HG03457 (cell line): ENCODE measurements around the gene AGBL3.
"Not testable (repeated sequence)": the region's sequence is repeated elsewhere in the genome, so short reads cannot be mapped to it uniquely, and the experiment has no call there.

ENCODE experiments used
- ATAC-seq: cut with Tn5 transposase; IDR thresholded peaks from one replicate; pipeline ENCODE4 v1.9.1; 2021; ENCODE audit warnings: moderate number of reproducible peaks; ENCODE audit not compliant: unreplicated experiment

AGBL3 gene

GRCh38 chr7:134962270-134962780 is 24.0 kb upstream of the AGBL3 start:
- no peak for ATAC-seq

- no peak for ATAC-seq
Observed at GRCh38 chr7:134963036-134963435, 23.3 kb upstream of the AGBL3 start.

DNA sequence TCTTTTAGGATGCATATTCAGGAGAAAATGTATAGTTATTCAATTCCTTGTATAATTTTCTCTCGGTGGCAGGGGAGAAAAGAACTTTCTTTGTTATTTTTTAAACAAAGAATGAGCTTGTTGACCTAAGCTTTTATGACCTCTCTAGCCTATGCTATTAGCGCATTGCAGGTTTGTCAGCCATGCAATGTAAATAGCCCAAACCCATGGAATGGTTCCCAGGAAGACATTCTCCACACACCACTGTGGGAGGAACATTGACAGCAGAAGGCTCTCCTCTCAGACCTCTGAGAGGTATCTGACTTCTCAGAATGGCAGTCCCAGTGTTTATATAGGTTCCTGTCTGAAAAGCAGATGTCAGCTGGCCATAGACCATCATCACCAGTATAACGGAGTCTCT is 19.6 kb upstream of the AGBL3 start:
- no peak for ATAC-seq

- ATAC-seq: no peak
Observed at GRCh38 chr7:134968110-134968509, 18.2 kb upstream of the AGBL3 start.

- ATAC-seq: not testable (repeated sequence)
Observed at GRCh38 chr7:134981645-134982044, 4.7 kb upstream of the AGBL3 start.

- ATAC-seq: peak; percentile 27
Observed at GRCh38 chr7:134985894-134986362, 380 bp upstream of the AGBL3 start.

DNA sequence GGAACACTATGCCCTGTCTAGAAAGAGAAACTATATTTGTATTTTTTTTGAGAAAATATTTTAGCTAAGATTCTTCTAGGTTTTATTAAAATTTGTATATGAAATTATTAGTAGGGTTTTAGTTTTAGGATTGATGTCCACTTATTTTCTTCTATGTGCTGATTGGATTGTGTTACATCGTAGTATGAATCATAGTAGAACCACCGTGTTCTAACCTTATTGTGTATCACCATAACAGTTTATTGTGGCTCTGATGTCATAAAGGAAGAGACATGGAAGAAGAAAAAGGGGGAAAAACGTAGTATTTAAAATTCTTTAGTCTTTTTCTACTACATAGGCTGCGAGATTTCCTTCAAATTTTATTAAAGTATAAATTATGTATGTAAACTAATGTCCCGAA is 1.9 kb downstream of the AGBL3 start:
- no peak for ATAC-seq

DNA sequence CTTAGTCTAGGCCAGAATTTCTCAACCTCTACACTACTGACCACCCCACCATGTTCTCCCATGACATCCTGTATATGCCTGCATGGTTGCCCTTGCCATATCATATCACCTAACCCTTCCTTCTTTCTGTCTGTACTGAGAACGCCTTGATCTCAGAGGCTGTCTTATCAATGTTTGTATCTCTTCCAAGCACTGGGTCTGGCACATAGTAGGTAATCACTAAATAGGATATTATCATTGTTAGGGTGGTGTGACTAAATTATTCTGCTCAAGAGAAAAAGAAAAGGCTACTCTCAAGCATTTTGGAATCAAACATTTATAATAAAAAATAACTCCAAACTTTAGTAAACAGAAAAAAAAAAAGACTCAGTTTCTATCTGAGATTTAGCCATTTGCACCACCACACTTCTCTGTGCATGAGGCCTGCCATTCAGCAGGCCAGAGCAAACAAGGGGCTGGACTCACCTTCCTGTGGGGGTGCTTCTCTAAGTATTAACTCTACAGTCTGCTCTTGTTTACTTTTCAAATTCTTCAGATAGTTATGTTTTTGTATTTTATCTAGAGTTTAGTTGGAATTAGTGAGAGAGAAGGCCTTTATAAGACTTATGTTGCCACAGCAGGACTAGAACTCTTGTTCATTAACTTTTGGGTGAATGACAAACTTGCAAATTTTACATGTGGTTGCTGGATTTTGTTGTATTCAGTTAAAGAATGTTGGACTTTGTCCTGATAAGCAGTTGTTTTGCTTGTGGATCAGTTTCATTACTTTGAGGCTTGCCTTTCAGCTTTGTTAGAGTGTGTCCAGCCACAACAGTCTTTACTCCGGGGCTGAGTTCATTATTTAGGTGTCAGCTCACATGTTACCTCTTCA is 5.4 kb downstream of the AGBL3 start:
- no peak for ATAC-seq

DNA sequence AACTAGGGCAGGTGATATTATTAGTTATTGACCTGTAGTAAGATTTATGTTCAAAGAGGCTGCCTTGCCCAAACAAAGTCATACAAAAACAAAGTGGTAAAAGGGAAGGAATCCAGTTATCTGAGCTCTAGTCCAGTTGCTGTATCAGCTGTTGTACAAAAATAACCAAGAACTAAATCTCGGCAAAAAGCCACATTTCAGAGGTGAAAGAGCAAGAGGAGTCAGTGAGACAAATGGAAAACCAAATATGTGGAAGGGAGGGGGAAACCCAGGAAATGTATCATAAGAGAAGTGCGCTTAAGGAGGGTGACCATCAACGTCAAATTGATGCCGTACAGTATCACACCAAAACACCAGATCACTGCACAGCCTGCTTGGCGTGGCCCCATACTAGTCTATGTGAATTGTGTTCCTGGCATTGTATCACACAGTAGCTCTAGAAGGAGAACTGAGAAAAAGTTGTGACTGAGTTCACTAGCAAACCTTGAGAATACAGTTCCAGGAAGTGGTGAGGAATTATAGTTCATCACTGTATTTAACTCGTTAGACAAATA is 6.4 kb downstream of the AGBL3 start:
- peak; percentile 63 for ATAC-seq

GRCh38 chr7:134993877-134994456 is 7.7 kb downstream of the AGBL3 start:
- ATAC-seq: no peak

GRCh38 chr7:134995239-134996096 is 9.2 kb downstream of the AGBL3 start:
- ATAC-seq: peak; percentile 36

GRCh38 chr7:134996097-134996550 is 9.8 kb downstream of the AGBL3 start:
- peak; percentile 39 for ATAC-seq

DNA sequence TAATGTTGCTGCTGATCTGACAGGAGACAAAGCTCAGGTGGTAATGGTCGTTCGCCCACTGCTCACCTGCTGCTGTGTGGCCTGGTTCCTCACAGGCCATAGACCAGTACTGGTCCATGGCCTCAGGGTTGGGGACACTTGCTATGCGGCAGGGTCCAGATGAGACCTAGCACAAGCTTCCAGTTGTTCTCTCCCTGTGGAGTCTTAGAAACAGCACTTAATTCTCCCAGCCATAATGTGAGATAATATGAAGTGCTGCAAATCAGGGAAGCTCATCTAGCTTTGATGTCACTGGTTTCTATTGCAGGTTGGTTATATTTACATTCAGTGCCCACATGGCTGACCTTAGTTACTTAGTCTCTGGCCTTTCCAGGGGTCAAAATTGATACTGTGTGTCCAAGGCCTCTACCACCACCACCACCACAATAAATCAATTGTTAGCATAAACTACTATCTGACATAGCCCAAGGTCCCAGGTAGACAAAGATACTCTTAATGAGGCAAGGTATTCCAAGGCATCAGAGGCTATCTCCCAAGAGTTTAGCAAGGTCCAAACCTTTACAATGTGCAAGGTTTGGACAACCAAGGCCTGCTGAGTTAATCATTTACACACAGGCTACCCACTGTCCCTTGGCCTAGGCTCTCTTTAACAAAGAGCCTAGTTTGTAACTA is 11.0 kb downstream of the AGBL3 start:
- no peak for ATAC-seq

DNA sequence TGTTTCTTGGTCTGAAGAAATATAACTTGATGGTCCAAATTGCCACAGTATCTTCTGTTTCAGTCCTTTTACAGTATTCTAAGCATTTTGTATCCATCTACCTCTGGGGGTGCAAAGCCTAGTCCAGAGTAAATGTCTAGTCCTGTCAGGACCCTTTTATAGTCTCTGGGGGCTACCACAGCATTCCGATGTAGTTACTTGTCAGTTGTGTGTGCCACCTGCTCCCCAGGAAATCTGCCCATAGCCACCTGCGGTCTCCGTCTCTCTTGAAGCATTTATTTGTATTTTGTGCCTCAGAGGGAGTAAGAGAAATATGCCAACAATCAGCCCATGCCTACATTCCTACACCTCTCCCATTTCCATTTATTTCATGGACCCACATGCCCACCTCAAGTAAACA is 12.8 kb downstream of the AGBL3 start:
- ATAC-seq: no peak

DNA sequence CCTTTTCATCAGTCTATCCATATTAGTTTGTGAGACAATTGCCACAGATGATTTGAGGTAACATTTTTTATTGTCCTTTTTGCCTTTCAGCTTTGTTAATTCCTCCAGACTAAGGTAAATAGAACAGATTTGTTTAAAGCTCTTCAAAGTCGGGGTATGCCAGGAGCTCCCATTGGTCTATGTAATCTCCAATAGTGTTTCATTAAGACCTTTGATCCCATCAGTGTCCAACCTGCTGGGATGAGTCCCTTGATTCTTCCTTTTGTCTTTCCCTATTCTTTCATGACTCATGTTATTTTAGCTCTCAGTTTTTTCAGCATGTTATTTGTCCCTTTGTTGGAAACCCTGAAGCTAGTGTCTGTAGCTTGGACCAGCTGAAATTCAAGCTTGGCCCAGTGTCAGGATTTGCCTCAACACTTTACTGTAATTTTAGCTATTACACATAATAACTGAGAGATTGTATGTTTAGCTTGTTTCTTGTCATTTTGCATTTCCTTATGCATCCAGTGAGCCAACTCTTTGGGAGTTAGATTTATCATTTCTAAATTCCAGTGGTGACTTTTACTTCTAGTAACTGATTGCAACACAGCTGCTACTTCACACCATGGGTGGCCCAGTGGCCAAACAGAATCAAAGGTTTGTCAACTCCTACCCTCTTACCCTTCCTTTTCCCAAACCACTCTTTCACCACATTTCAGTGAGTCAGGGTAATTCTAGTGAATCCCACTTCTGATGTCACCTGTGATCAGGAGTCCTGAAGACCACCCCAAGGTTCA is 15.3 kb downstream of the AGBL3 start:
- no peak for ATAC-seq

DNA sequence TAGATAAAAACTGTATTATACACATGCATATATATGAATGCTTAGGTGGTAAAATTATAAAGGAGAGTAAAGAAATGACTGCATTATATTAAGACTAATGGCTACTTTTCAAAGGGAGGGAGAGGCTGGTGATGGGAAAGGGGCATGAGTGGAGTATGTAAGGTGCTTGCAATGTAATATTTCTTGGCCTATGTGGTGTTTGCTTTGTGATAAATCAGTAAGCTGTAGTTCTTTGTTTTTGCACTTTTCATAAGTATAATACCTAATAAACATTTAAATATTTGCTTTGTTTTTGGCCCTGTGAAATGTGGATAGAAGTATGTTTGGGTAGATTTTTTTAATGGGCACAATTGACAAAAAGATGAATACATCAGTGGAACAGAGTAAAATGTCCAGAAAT is 25.9 kb downstream of the AGBL3 start:
- no peak for ATAC-seq

GRCh38 chr7:135023622-135024021 is 37.3 kb downstream of the AGBL3 start:
- ATAC-seq: no peak

DNA sequence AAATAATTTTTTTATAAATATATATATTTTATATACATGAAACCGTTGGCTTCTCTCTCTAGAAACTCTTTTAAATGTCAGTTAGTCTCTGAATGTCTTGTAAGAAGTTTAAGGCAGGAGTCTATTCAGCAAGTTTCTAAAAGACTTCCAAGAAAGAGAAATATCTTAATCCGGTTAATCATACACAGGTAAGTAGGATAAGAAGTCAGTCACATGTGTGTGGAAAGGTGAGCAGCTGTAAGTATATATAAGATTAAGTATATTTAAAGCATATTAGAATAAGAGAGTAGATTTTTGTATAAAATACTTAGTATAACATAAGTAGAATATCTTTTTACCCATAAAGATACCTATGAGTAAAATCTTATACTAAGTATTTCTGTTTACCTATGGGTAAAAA is 48.9 kb downstream of the AGBL3 start:
- ATAC-seq: no peak

DNA sequence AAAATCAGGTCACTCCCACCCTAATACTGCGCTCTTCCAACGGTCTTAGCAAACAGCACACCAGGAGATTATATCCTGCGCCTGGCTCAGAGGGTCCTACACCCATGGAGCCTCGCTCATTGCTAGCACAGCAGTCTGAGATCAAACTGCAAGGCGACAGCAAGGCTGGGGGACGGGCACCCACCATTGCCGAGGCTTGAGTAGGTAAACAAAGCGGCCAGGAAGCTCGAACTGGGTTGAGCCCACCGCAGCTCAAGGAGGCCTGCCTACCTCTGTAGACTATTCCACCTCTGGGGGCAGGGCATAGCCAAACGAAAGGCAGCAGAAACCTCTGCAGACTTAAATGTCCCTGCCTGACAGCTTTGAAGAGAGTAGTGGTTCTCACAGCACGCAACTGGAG is 80.7 kb downstream of the AGBL3 start:
- not testable (repeated sequence) for ATAC-seq

DNA sequence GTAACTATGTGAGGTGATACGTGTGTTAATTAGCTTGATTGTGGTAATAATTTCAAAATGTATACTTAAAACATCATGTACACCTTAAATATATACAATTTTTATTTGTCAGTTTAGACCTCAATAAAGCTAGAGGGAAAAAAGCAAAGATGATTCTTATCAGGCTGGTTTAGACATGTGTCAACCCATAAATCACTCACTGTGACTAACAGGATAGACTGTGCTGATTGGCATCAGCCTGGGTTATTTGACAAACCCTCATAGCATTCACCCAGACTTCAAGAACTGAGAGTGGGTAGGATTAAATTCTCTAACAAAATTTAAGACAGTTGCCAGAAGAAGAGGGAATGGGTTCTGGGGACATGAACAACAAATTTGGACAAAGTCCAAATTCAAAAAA is 87.8 kb downstream of the AGBL3 start:
- no peak for ATAC-seq
